Fibroblast of mammary gland (primary cell): Measurements from ENCODE around the gene SYNE1.

Experiments used
- DNase-seq: peaks from one replicate; pipeline ENCODE4 v3.0.0-alpha.2; 2010; ENCODE audit warnings: low read depth
- H3K4me3 ChIP-seq: 2 replicates; pipeline ENCODE4 v1.5.1; 2011; ENCODE audit warnings: low read depth, mild to moderate bottlenecking, low read length, moderate library complexity; ENCODE audit not compliant: control insufficient read depth
- CTCF ChIP-seq: conservative IDR thresholded peaks from 2 replicates; pipeline ENCODE4 v1.5.1; 2011; ENCODE audit warnings: low read depth, low read length, inconsistent platforms; ENCODE audit not compliant: control insufficient read depth, insufficient read depth

The SYNE1 gene

GRCh38 chr6:152420696-152421095, 216.5 kb downstream of the SYNE1 start:
- no peak for TF ChIP-seq CTCF
- DNase-seq: no peak
- H3K4me3 ChIP-seq: no peak overlapping the region

DNA sequence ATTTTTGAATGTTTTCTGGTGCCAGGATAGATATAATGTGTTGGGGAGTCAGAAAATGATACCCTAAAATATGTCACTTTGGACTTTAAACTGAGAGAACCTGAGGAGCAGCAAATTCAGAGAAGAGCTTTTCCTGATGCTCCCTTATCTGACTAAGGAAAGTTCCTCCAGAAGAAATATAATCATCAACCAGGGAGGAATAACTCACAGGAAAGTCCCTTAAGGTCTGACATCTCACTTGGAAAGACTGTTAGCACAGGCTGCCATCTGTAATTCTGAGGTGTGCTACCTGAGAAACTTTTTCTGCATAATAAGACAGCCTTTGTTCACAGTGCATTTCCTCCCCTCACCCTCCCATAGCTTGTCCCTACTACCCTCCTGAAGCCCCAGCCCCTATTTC, 218.6 kb downstream of the SYNE1 start:
- DNase-seq: no peak
- no peak overlapping the region for H3K4me3 ChIP-seq
- TF ChIP-seq CTCF: no peak

DNA sequence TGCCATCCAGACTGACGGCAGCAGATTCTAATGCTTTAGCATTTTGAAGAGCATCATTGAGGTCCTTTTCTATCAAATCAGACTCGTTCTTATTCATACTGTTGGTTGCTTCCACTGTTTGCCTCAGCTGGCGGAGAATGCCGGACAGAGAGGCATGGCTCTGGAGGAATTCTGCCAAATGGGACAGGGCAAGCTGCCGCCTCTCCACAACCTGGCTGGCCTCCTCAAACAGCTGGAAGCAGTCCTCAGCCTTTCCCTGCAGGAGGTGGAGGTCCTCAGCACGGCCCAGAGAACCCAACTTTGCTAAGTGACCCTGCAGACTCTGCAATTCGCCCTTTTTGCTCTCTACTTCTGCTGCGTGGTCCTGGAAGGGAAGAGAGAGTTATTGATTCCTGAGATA, 220.5 kb downstream of the SYNE1 start:
- DNase-seq: no peak
- no peak for TF ChIP-seq CTCF
- no peak overlapping the region for H3K4me3 ChIP-seq

GRCh38 chr6:152404936-152405595, 232.1 kb downstream of the SYNE1 start:
- H3K4me3 ChIP-seq: no peak overlapping the region
- DNase-seq: no peak
- no peak for TF ChIP-seq CTCF

- DNase-seq: no peak
- no peak for TF ChIP-seq CTCF
- H3K4me3 ChIP-seq: no peak overlapping the region
Observed at GRCh38 chr6:152404086-152404857, 232.9 kb downstream of the SYNE1 start.

GRCh38 chr6:152402791-152403190, 234.4 kb downstream of the SYNE1 start:
- TF ChIP-seq CTCF: no peak
- H3K4me3 ChIP-seq: no peak overlapping the region
- no peak for DNase-seq
